Activated CD8-positive, alpha-beta T cell treated with anti-CD3 and anti-CD28 coated beads, Interleukin-2, amount 10 ng/mL, durations not matched to agents 7 days and 5 days (primary cell): ENCODE measurements around the gene CARMIL1. TPM values are rescaled to one million over a fixed set of nuclear protein-coding genes. Genes with fewer than 3 reads are reported as not detected.

Experiments used
- ATAC-seq: fragments of 150-1000 bp; cut with Tn5 transposase; one replicate; pipeline ENCODE4 v1.10.0; 2021; ENCODE audit warnings: moderate library complexity
- CTCF ChIA-PET: fragments of 350-600 bp; sonication (Branson Sonifier 250); formaldehyde crosslinking; loops from one replicate; lab custom pipeline; 2021; ENCODE audit warnings: antibody characterized with exemption; lab: Charles Lee
- POLR2A ChIA-PET: fragments of 350-600 bp; sonication (Branson Sonifier 250); formaldehyde crosslinking; loops from one replicate; lab custom pipeline; 2021; ENCODE audit warnings: antibody characterized with exemption; lab: Charles Lee
- DNase-seq: peaks from one replicate; pipeline ENCODE4 v3.0.0-alpha.2; 2020
- H3K27ac Mint-ChIP-seq: one replicate; pipeline ENCODE4 v1.8.0; 2021; ENCODE audit warnings: mild to moderate bottlenecking, mixed read lengths
- H3K27me3 Mint-ChIP-seq: one replicate; pipeline ENCODE4 v1.8.0; 2021; ENCODE audit warnings: low read depth, mixed read lengths
- H3K36me3 Mint-ChIP-seq: one replicate; pipeline ENCODE4 v1.8.0; 2021; ENCODE audit warnings: low read depth, mixed read lengths
- H3K4me1 Mint-ChIP-seq: one replicate; pipeline ENCODE4 v1.8.0; 2021; ENCODE audit warnings: low read depth, mixed read lengths
- H3K4me3 Mint-ChIP-seq: one replicate; pipeline ENCODE4 v1.8.0; 2021; ENCODE audit warnings: mild to moderate bottlenecking, mixed read lengths
- H3K9me3 Mint-ChIP-seq: one replicate; pipeline ENCODE4 v1.8.0; 2022; ENCODE audit warnings: mixed read lengths; ENCODE audit not compliant: insufficient read depth
- total RNA-seq, 2 experiments: library from RNA; stranded (reverse); gene quantifications; one replicate each; pipeline ENCODE4 v1.2.3, GENCODE V29; 2021

Gene CARMIL1
- total RNA-seq, 2 experiments from 2014 or later: 4.6 to 4.8 TPM

GRCh38 chr6:25606151-25606550 lies 327.0 kb downstream of the CARMIL1 start:
- no peak overlapping the region for H3K4me3 Mint-ChIP-seq
- H3K36me3 Mint-ChIP-seq: no peaks in the 10 kb centered on the region
- DNase-seq (no peak), ATAC-seq (no peak)
- POLR2A ChIA-PET: no interaction called here
- no peaks in the 10 kb centered on the region for H3K4me1 Mint-ChIP-seq
- no peak overlapping the region for H3K27ac Mint-ChIP-seq
- no peaks in the 10 kb centered on the region for H3K9me3 Mint-ChIP-seq
- no peaks in the 10 kb centered on the region for H3K27me3 Mint-ChIP-seq
- CTCF ChIA-PET: interaction anchor here (1.3 to 1.9 kb wide), 3 partner anchors 13 to 340 kb away, joined by 3 to 8 read pairs (median 4); no protein-coding TSS in a partner anchor

GRCh38 chr6:25608558-25609174 lies 329.5 kb downstream of the CARMIL1 start:
- CTCF ChIA-PET: interaction anchor here (0.7 kb wide), 2 partner anchors 8 to 386 kb away, joined by 3 to 4 read pairs; no protein-coding TSS in a partner anchor
- H3K9me3 Mint-ChIP-seq: no peaks in the 10 kb centered on the region
- H3K27ac Mint-ChIP-seq: no peak overlapping the region

GRCh38 chr6:25612666-25613065 lies 333.5 kb downstream of the CARMIL1 start:
- Mint-ChIP-seq H3K9me3 (no peaks in the 10 kb centered on the region), H3K4me3 (no peak overlapping the region), H3K27me3 (no peaks in the 10 kb centered on the region), H3K27ac (no peak overlapping the region), H3K4me1 (peaks cover 3% of the 10 kb centered on the region), H3K36me3 (peaks cover 2% of the 10 kb centered on the region)
- no peak for DNase-seq
- no peak for ATAC-seq
- ChIA-PET CTCF (interaction anchor here (1.3 kb wide), 1 partner anchor 331 kb away, joined by 3 read pairs; no protein-coding TSS in a partner anchor), POLR2A (no interaction called here)

More at GRCh38 chr6:25608558-25609174, 329.5 kb downstream of the CARMIL1 start:
- DNase-seq (no peak), ATAC-seq (no peak)
- no peaks in the 10 kb centered on the region for H3K27me3 Mint-ChIP-seq
- H3K36me3 Mint-ChIP-seq: peaks cover 2% of the 10 kb centered on the region
- POLR2A ChIA-PET: no interaction called here
- H3K4me1 Mint-ChIP-seq: peaks cover 3% of the 10 kb centered on the region
- no peak overlapping the region for H3K4me3 Mint-ChIP-seq

GRCh38 chr6:25613415-25613814 lies 334.2 kb downstream of the CARMIL1 start:
- no peak for DNase-seq
- H3K4me3 Mint-ChIP-seq: no peak overlapping the region
- ATAC-seq: no peak
- ChIA-PET CTCF (interaction anchor here (0.6 to 1.3 kb wide), 3 partner anchors 12 to 974 kb away, joined by 3 to 4 read pairs (median 3); no protein-coding TSS in a partner anchor), POLR2A (no interaction called here)
- peaks cover 2% of the 10 kb centered on the region for H3K36me3 Mint-ChIP-seq
- H3K27me3 Mint-ChIP-seq: no peaks in the 10 kb centered on the region
- no peak overlapping the region for H3K27ac Mint-ChIP-seq
- peaks cover 3% of the 10 kb centered on the region for H3K4me1 Mint-ChIP-seq
- no peaks in the 10 kb centered on the region for H3K9me3 Mint-ChIP-seq

- Mint-ChIP-seq H3K36me3 (peaks cover 2% of the 10 kb centered on the region), H3K9me3 (no peaks in the 10 kb centered on the region), H3K4me3 (no peak overlapping the region), H3K4me1 (peaks cover 3% of the 10 kb centered on the region), H3K27me3 (no peaks in the 10 kb centered on the region), H3K27ac (no peak overlapping the region)
- no peak for ATAC-seq
- DNase-seq: no peak
- ChIA-PET CTCF (interaction anchor here (1.3 kb wide), 1 partner anchor 12 kb away, joined by 4 read pairs; no protein-coding TSS in a partner anchor), POLR2A (no interaction called here)
Observed at GRCh38 chr6:25614052-25614451, 334.9 kb downstream of the CARMIL1 start.

- H3K27me3 Mint-ChIP-seq: no peaks in the 10 kb centered on the region
- no peak for ATAC-seq
- no peaks in the 10 kb centered on the region for H3K9me3 Mint-ChIP-seq
- no peak overlapping the region for H3K27ac Mint-ChIP-seq
- ChIA-PET POLR2A (no interaction called here), CTCF (no interaction called here)
- DNase-seq: no peak
- peaks cover 3% of the 10 kb centered on the region for H3K4me1 Mint-ChIP-seq
- peaks cover 2% of the 10 kb centered on the region for H3K36me3 Mint-ChIP-seq
- no peak overlapping the region for H3K4me3 Mint-ChIP-seq
Observed at GRCh38 chr6:25615471-25615870, 336.3 kb downstream of the CARMIL1 start.

GRCh38 chr6:25617997-25618396 lies 338.8 kb downstream of the CARMIL1 start:
- ATAC-seq: no peak
- no peaks in the 10 kb centered on the region for H3K9me3 Mint-ChIP-seq
- no peaks in the 10 kb centered on the region for H3K27me3 Mint-ChIP-seq
- no peak overlapping the region for H3K27ac Mint-ChIP-seq
- ChIA-PET CTCF (interaction anchor here (0.7 kb wide), 1 partner anchor 200 kb away, joined by 4 read pairs; no protein-coding TSS in a partner anchor), POLR2A (no interaction called here)
- no peaks in the 10 kb centered on the region for H3K36me3 Mint-ChIP-seq
- H3K4me3 Mint-ChIP-seq: no peak overlapping the region
- no peak for DNase-seq
- no peaks in the 10 kb centered on the region for H3K4me1 Mint-ChIP-seq

GRCh38 chr6:25619217-25619616 lies 340.0 kb downstream of the CARMIL1 start:
- H3K9me3 Mint-ChIP-seq: no peaks in the 10 kb centered on the region
- no peak for ATAC-seq
- no peaks in the 10 kb centered on the region for H3K4me1 Mint-ChIP-seq
- no peak overlapping the region for H3K27ac Mint-ChIP-seq
- peaks cover 3% of the 10 kb centered on the region for H3K27me3 Mint-ChIP-seq
- no peak overlapping the region for H3K4me3 Mint-ChIP-seq
- ChIA-PET CTCF (no interaction called here), POLR2A (no interaction called here)
- DNase-seq: no peak
- no peaks in the 10 kb centered on the region for H3K36me3 Mint-ChIP-seq

GRCh38 chr6:25620391-25620790 lies 341.2 kb downstream of the CARMIL1 start:
- H3K4me1 Mint-ChIP-seq: no peaks in the 10 kb centered on the region
- no peak for DNase-seq
- H3K27me3 Mint-ChIP-seq: peaks cover 3% of the 10 kb centered on the region
- ATAC-seq: no peak
- POLR2A ChIA-PET: no interaction called here
- no peak overlapping the region for H3K27ac Mint-ChIP-seq
- CTCF ChIA-PET: no interaction called here
- no peaks in the 10 kb centered on the region for H3K9me3 Mint-ChIP-seq
- no peak overlapping the region for H3K4me3 Mint-ChIP-seq
- no peaks in the 10 kb centered on the region for H3K36me3 Mint-ChIP-seq

GRCh38 chr6:25623065-25623464 lies 343.9 kb downstream of the CARMIL1 start:
- no peak for DNase-seq
- Mint-ChIP-seq H3K27me3 (peaks cover 3% of the 10 kb centered on the region), H3K36me3 (no peaks in the 10 kb centered on the region), H3K27ac (no peak overlapping the region), H3K4me1 (no peaks in the 10 kb centered on the region), H3K4me3 (no peak overlapping the region), H3K9me3 (no peaks in the 10 kb centered on the region)
- ATAC-seq: no peak
- POLR2A ChIA-PET: no interaction called here
- CTCF ChIA-PET: no interaction called here

- Mint-ChIP-seq H3K36me3 (no peaks in the 10 kb centered on the region), H3K27ac (no peak overlapping the region), H3K9me3 (no peaks in the 10 kb centered on the region), H3K27me3 (peaks cover 3% of the 10 kb centered on the region), H3K4me1 (no peaks in the 10 kb centered on the region), H3K4me3 (no peak overlapping the region)
- DNase-seq (no peak), ATAC-seq (no peak)
- CTCF ChIA-PET: no interaction called here
- POLR2A ChIA-PET: no interaction called here
Observed at GRCh38 chr6:25623879-25624278, 344.7 kb downstream of the CARMIL1 start.

- Mint-ChIP-seq H3K4me3 (no peak overlapping the region), H3K9me3 (no peaks in the 10 kb centered on the region), H3K27ac (no peak overlapping the region), H3K36me3 (no peaks in the 10 kb centered on the region), H3K4me1 (no peaks in the 10 kb centered on the region), H3K27me3 (peaks cover 14% of the 10 kb centered on the region)
- no peak for DNase-seq
- POLR2A ChIA-PET: no interaction called here
- ATAC-seq: no peak
- CTCF ChIA-PET: no interaction called here
Observed at GRCh38 chr6:25627001-25627400, 347.8 kb downstream of the CARMIL1 start.
